Breast epithelium (tissue), 3 donors: ENCODE results near the gene RPS6KA6.

Experiments used
- CTCF ChIP-seq, 3 donors: fragments of 450-650 bp; IDR thresholded peaks; one replicate each; pipeline ENCODE4 v1.5.1; 2016 to 2017; ENCODE audit warnings: antibody characterized with exemption in 3 of 3, mild to moderate bottlenecking in 3 of 3, moderate library complexity in 3 of 3
- POLR2A ChIP-seq: fragments of 450-650 bp; IDR thresholded peaks from one replicate; pipeline ENCODE4 v1.6.1; 2016; ENCODE audit warnings: antibody characterized with exemption, mild to moderate bottlenecking, moderate library complexity

GRCh38 chrX:84123585-84123984 is 64.4 kb downstream of the RPS6KA6 start:
- TF ChIP-seq POLR2A, result no peak
- no peak for TF ChIP-seq CTCF (IDR thresholded peaks at IDR 0.05)
